ENCODE results near the gene BANF2. TPM values are rescaled to one million over a fixed set of nuclear protein-coding genes. Genes with fewer than 3 reads are reported as not detected.

Gene BANF2
- total and polyA plus RNA-seq, 2 experiments from 2014 or later, result not detected

- TF ChIP-seq, protein P1, sequence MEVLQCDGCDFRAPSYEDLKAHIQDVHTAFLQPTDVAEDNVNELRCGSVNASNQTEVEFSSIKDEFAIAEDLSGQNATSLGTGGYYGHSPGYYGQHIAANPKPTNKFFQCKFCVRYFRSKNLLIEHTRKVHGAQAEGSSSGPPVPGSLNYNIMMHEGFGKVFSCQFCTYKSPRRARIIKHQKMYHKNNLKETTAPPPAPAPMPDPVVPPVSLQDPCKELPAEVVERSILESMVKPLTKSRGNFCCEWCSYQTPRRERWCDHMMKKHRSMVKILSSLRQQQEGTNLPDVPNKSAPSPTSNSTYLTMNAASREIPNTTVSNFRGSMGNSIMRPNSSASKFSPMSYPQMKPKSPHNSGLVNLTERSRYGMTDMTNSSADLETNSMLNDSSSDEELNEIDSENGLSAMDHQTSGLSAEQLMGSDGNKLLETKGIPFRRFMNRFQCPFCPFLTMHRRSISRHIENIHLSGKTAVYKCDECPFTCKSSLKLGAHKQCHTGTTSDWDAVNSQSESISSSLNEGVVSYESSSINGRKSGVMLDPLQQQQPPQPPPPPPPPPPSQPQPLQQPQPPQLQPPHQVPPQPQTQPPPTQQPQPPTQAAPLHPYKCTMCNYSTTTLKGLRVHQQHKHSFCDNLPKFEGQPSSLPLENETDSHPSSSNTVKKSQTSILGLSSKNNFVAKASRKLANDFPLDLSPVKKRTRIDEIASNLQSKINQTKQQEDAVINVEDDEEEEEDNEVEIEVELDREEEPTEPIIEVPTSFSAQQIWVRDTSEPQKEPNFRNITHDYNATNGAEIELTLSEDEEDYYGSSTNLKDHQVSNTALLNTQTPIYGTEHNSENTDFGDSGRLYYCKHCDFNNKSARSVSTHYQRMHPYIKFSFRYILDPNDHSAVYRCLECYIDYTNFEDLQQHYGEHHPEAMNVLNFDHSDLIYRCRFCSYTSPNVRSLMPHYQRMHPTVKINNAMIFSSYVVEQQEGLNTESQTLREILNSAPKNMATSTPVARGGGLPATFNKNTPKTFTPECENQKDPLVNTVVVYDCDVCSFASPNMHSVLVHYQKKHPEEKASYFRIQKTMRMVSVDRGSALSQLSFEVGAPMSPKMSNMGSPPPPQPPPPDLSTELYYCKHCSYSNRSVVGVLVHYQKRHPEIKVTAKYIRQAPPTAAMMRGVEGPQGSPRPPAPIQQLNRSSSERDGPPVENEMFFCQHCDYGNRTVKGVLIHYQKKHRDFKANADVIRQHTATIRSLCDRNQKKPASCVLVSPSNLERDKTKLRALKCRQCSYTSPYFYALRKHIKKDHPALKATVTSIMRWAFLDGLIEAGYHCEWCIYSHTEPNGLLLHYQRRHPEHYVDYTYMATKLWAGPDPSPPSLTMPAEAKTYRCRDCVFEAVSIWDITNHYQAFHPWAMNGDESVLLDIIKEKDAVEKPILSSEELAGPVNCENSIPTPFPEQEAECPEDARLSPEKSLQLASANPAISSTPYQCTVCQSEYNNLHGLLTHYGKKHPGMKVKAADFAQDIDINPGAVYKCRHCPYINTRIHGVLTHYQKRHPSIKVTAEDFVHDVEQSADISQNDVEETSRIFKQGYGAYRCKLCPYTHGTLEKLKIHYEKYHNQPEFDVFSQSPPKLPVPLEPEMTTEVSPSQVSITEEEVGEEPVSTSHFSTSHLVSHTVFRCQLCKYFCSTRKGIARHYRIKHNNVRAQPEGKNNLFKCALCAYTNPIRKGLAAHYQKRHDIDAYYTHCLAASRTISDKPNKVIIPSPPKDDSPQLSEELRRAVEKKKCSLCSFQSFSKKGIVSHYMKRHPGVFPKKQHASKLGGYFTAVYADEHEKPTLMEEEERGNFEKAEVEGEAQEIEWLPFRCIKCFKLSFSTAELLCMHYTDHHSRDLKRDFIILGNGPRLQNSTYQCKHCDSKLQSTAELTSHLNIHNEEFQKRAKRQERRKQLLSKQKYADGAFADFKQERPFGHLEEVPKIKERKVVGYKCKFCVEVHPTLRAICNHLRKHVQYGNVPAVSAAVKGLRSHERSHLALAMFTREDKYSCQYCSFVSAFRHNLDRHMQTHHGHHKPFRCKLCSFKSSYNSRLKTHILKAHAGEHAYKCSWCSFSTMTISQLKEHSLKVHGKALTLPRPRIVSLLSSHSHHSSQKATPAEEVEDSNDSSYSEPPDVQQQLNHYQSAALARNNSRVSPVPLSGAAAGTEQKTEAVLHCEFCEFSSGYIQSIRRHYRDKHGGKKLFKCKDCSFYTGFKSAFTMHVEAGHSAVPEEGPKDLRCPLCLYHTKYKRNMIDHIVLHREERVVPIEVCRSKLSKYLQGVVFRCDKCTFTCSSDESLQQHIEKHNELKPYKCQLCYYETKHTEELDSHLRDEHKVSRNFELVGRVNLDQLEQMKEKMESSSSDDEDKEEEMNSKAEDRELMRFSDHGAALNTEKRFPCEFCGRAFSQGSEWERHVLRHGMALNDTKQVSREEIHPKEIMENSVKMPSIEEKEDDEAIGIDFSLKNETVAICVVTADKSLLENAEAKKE (CRISPR knock-in tag; IDR thresholded peaks at IDR 0.05), result no peak
- TF ChIP-seq, protein P2, sequence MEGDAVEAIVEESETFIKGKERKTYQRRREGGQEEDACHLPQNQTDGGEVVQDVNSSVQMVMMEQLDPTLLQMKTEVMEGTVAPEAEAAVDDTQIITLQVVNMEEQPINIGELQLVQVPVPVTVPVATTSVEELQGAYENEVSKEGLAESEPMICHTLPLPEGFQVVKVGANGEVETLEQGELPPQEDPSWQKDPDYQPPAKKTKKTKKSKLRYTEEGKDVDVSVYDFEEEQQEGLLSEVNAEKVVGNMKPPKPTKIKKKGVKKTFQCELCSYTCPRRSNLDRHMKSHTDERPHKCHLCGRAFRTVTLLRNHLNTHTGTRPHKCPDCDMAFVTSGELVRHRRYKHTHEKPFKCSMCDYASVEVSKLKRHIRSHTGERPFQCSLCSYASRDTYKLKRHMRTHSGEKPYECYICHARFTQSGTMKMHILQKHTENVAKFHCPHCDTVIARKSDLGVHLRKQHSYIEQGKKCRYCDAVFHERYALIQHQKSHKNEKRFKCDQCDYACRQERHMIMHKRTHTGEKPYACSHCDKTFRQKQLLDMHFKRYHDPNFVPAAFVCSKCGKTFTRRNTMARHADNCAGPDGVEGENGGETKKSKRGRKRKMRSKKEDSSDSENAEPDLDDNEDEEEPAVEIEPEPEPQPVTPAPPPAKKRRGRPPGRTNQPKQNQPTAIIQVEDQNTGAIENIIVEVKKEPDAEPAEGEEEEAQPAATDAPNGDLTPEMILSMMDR (conservative IDR thresholded peaks at IDR 0.05; ENCODE audit: low read depth in 2 of 2), result no peak
- TF ChIP-seq ZNF331 (CRISPR knock-in tag; IDR thresholded peaks at IDR 0.05; ENCODE audit: low read depth), result no peak
- TF ChIP-seq POLR2AphosphoS5 (IDR thresholded peaks at IDR 0.05; ENCODE audit: low read depth), result no peak
These were observed 49.3 kb upstream of the BANF2 start (continued) for GRCh38 chr20:17650301-17651128.

- Mint-ChIP-seq H3K27ac (peak overlapping the region; percentile 78; the same call in 1 of the 2 replicates), H3K4me3 (no peak overlapping the region), H3K36me3 (ENCODE audit: low read depth) (peaks cover 18% of the 10 kb centered on the region), H3K4me1 (peaks cover 56% of the 10 kb centered on the region), H3K9me3 (no peaks in the 10 kb centered on the region), H3K27me3 (ENCODE audit: insufficient read depth, low read depth, poor library complexity) (peaks cover 17% of the 10 kb centered on the region)
- Histone ChIP-seq H3K79me2 (replicated peaks; ENCODE audit: insufficient read depth) (peaks cover 90% of the 10 kb centered on the region), H2AFZ (no peak overlapping the region), H3K36me3 (ENCODE audit: insufficient read depth) (no peaks in the 10 kb centered on the region), H3K9me2 (ENCODE audit: insufficient read depth) (no peaks in the 10 kb centered on the region), H3K4me3 (no peak overlapping the region), H3K27me3 (ENCODE audit: insufficient read depth) (no peaks in the 10 kb centered on the region), H3F3A (replicated peaks; ENCODE audit: low read depth) (no peaks in the 10 kb centered on the region), H3K4me1 (ENCODE audit: insufficient read depth) (peaks cover 23% of the 10 kb centered on the region), H3K4me2 (no peak overlapping the region), H3K27ac (ENCODE audit: low read depth) (no peak overlapping the region), H4K20me1 (replicated peaks; ENCODE audit: insufficient read depth) (peaks cover 11% of the 10 kb centered on the region; the same call in 1 of the 2 replicates)
- no peak for ATAC-seq
- DNase-seq (ENCODE audit: low spot score), result no peak
- no peak for TF ChIP-seq EZH2 (IDR thresholded peaks at IDR 0.05; ENCODE audit: low read depth, unreplicated experiment)
- TF ChIP-seq, protein P2 (conservative IDR thresholded peaks at IDR 0.05; ENCODE audit: low read depth in 2 of 2), result no peak
These were observed 48.5 kb upstream of the BANF2 start for GRCh38 chr20:17651129-17651759.
